SU-DHL-6 (cell line): ENCODE measurements around the gene C1orf210.
A peak's percentile ranks its signal among the peaks of the same experiment; 100 is the strongest.

Experiments used
- H2AFZ ChIP-seq: fragments of 200-600 bp; sonication (generic); 2 replicates; pipeline ENCODE4 v1.6.1; 2014; ENCODE audit warnings: low read depth, mild to moderate bottlenecking, moderate library complexity, mixed read lengths, antibody characterized with exemption, low read length; ENCODE audit not compliant: severe bottlenecking
- H3F3A ChIP-seq: fragments of 200-600 bp; shearing (Covaris generic); 2 replicates; pipeline ENCODE4 v1.6.0; 2016; ENCODE audit warnings: antibody characterized with exemption, mild to moderate bottlenecking; ENCODE audit not compliant: insufficient read depth
- H3K27ac ChIP-seq: fragments of 200-600 bp; sonication (generic); 2 replicates; pipeline ENCODE4 v1.5.1; 2016; ENCODE audit warnings: low read depth, mild to moderate bottlenecking, low read length, moderate library complexity, mixed read lengths
- H3K27me3 ChIP-seq: fragments of 200-600 bp; sonication (generic), shearing (Covaris generic); 2 replicates; pipeline ENCODE4 v1.6.0; 2014; ENCODE audit warnings: mild to moderate bottlenecking, low read length
- H3K36me3 ChIP-seq: fragments of 200-600 bp; sonication (generic); 2 replicates; pipeline ENCODE4 v1.6.1; 2014; ENCODE audit warnings: mild to moderate bottlenecking, low read length, mixed read lengths
- H3K4me2 ChIP-seq: fragments of 300-600, 200-600 bp; shearing (Covaris generic), sonication (generic); 2 replicates; pipeline ENCODE4 v1.6.0; 2014; ENCODE audit warnings: low read length, low read depth, mild to moderate bottlenecking; ENCODE audit not compliant: poor library complexity, severe bottlenecking
- H3K4me3 ChIP-seq: fragments of 200-600 bp; sonication (generic); 2 replicates; pipeline ENCODE4 v1.5.1; 2014; ENCODE audit warnings: antibody characterized with exemption, low read length, mild to moderate bottlenecking, mixed read lengths; ENCODE audit not compliant: insufficient read depth, poor library complexity, severe bottlenecking
- H3K79me2 ChIP-seq: fragments of 200-600 bp; sonication (generic); 2 replicates; pipeline ENCODE4 v1.6.1; 2014; ENCODE audit warnings: mild to moderate bottlenecking, low read length, moderate library complexity; ENCODE audit not compliant: insufficient read depth
- H3K9ac ChIP-seq: fragments of 200-600 bp; sonication (generic); 2 replicates; pipeline ENCODE4 v1.7.0; 2014; ENCODE audit warnings: mild to moderate bottlenecking, low read length
- H3K9me2 ChIP-seq: fragments of 200-600 bp; sonication (generic); replicated peaks from 2 replicates; pipeline ENCODE4 v1.6.1; 2014; ENCODE audit warnings: low read length; ENCODE audit not compliant: insufficient read depth
- H3K9me3 ChIP-seq: fragments of 200-600 bp; sonication (generic); 2 replicates; pipeline ENCODE4 v1.6.1; 2014; ENCODE audit warnings: low read length, mixed read lengths; ENCODE audit not compliant: insufficient read depth
- H4K20me1 ChIP-seq: fragments of 200-600 bp; sonication (generic); 2 replicates; pipeline ENCODE4 v1.6.1; 2014; ENCODE audit warnings: low read depth, mild to moderate bottlenecking, antibody characterized with exemption, low read length, moderate library complexity, mixed read lengths
- CTCF ChIP-seq: fragments of 200-600 bp; sonication (generic); IDR thresholded peaks from one replicate; pipeline ENCODE4 v1.5.1; 2017; ENCODE audit warnings: antibody characterized with exemption, mild to moderate bottlenecking, low read length, moderate library complexity; ENCODE audit not compliant: insufficient read depth, poor library complexity, severe bottlenecking
- EZH2phosphoT487 ChIP-seq: fragments of 200-600 bp; sonication (generic), shearing (Covaris generic); conservative IDR thresholded peaks from 2 replicates; pipeline ENCODE4 v1.6.1; 2018; ENCODE audit warnings: mild to moderate bottlenecking, antibody characterized with exemption, low read length, moderate library complexity, mixed read lengths

Gene C1orf210

GRCh38 chr1:43275826-43276620 is 9.4 kb downstream of the C1orf210 start:
- Histone ChIP-seq H2AFZ (no peak overlapping the region), H3K4me2 (no peak overlapping the region), H3K36me3 (no peaks in the 10 kb centered on the region), H4K20me1 (no peaks in the 10 kb centered on the region), H3K79me2 (no peaks in the 10 kb centered on the region), H3K4me3 (no peak overlapping the region), H3K9ac (no peak overlapping the region), H3K9me3 (no peaks in the 10 kb centered on the region), H3F3A (no peaks in the 10 kb centered on the region), H3K9me2 (no peaks in the 10 kb centered on the region), H3K27me3 (no peaks in the 10 kb centered on the region), H3K27ac (no peak overlapping the region)
- TF ChIP-seq CTCF, result no peak
- TF ChIP-seq EZH2phosphoT487, result no peak

- no peaks in the 10 kb centered on the region for H3K79me2 ChIP-seq
- no peak overlapping the region for H3K4me2 ChIP-seq
- no peaks in the 10 kb centered on the region for H3K27me3 ChIP-seq
- H3K9ac ChIP-seq, result no peak overlapping the region
- H2AFZ ChIP-seq, result peak overlapping the region; percentile 38
- no peaks in the 10 kb centered on the region for H3K9me2 ChIP-seq
- H3K36me3 ChIP-seq, result no peaks in the 10 kb centered on the region
- H3F3A ChIP-seq, result no peaks in the 10 kb centered on the region
- H3K4me3 ChIP-seq, result no peak overlapping the region
- TF ChIP-seq CTCF (no peak), EZH2phosphoT487 (no peak)
- H3K27ac ChIP-seq, result no peak overlapping the region
- H3K9me3 ChIP-seq, result no peaks in the 10 kb centered on the region
- no peaks in the 10 kb centered on the region for H4K20me1 ChIP-seq
These were observed 10.6 kb downstream of the C1orf210 start for GRCh38 chr1:43274804-43275180.

DNA sequence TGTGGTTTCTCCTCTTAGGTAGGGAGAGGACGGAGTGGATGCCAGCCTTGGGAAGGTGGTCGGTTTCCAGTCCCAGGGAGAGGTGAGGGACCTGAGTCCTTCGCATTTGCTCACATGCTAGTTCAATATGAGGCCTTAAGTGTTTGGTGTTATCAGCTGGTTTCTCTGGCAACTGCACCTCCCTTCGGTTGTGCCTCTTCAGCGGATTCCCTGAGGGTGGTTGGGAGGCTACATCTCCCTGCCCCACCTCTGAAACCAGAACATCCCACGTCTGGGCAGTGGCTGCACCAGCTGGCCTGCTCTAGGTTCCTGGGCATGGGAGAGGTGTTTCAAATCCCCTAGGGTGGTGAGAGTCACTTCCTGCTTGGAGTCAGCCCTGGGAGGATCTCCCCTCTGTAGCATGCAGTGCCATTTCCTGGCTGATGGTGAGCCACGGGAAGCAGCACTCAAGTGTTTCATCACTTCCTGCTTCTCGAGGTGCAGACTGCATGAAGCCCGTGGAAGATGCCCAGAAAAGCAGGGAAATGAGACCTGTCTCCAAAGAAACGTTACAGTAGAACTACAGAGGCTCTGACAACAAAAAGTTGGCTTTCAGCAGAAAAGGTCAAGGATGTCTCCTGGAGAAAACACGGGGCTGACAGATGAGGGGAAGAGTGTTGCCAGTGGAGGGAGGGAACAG is 11.1 kb downstream of the C1orf210 start:
- H3F3A ChIP-seq, result no peaks in the 10 kb centered on the region
- no peak overlapping the region for H3K4me3 ChIP-seq
- no peak for TF ChIP-seq EZH2phosphoT487
- TF ChIP-seq CTCF, result no peak
- peak overlapping the region; percentile 38 for H2AFZ ChIP-seq
- H3K27me3 ChIP-seq, result no peaks in the 10 kb centered on the region
- no peak overlapping the region for H3K27ac ChIP-seq
- H3K79me2 ChIP-seq, result no peaks in the 10 kb centered on the region
- H3K9ac ChIP-seq, result no peak overlapping the region
- no peaks in the 10 kb centered on the region for H3K36me3 ChIP-seq
- H3K4me2 ChIP-seq, result no peak overlapping the region
- no peaks in the 10 kb centered on the region for H3K9me3 ChIP-seq
- no peaks in the 10 kb centered on the region for H4K20me1 ChIP-seq
- H3K9me2 ChIP-seq, result no peaks in the 10 kb centered on the region
